ENCODE results near the gene COQ7.

GRCh38 chr16:19029980-19030379 lies 37.4 kb upstream of the COQ7 start:
- TF ChIP-seq CTCF (IDR thresholded peaks at IDR 0.05; ENCODE audit: insufficient read depth, low read depth, low read length) = no peak
- TF ChIP-seq EZH2 (IDR thresholded peaks at IDR 0.05; ENCODE audit: insufficient read depth, low read length) = no peak
